Pancreas (tissue), 10 donors: ENCODE results near the gene CLPTM1L. TPM values are rescaled to one million over a fixed set of nuclear protein-coding genes. Genes with fewer than 3 reads are reported as not detected.
A peak's percentile ranks its signal among the peaks of the same experiment; 100 is the strongest.

Experiments used
- ATAC-seq, 4 donors: fragments of 200-7000 bp; cut with Tn5 transposase; one replicate each; pipeline versions ENCODE4 v1.8.0 to v1.9.1; 2020; ENCODE audit warnings: mild to moderate bottlenecking in 4 of 4, moderate library complexity in 4 of 4
- DNase-seq, 6 donors: peaks; one replicate each; pipeline ENCODE4 v3.0.0-alpha.2; 2020
- FAIRE-seq: peaks from 2 replicates; lab custom pipeline; 2012; peaks lifted over from hg19 to GRCh38; lab: Jason Lieb, UNC
- H3K27ac ChIP-seq, 4 donors: fragments of 200-600 bp; sonication (generic); 1 replicate in 3 of 4; 2 replicates in 1 of 4; pipeline versions ENCODE4 v1.5.0 to v1.8.0; 2020
- H3K27me3 ChIP-seq, 4 donors: fragments of 200-600 bp; one replicate each; pipeline ENCODE4 v1.8.0; 2021
- H3K36me3 ChIP-seq, 3 donors: fragments of 200-600 bp; sonication (generic) in 1 of 3; one replicate each; pipeline versions ENCODE4 v1.5.0 to v1.8.0; 2020 to 2021
- H3K4me1 ChIP-seq, 3 donors: fragments of 200-600 bp; one replicate each; pipeline ENCODE4 v1.8.0; 2021
- H3K4me3 ChIP-seq, 4 donors: fragments of 200-600 bp; sonication (generic) in 2 of 4; one replicate each; pipeline versions ENCODE4 v1.5.0 to v1.8.0; 2020 to 2021
- H3K9me3 ChIP-seq, 4 donors: fragments of 200-600 bp; one replicate each; pipeline ENCODE4 v1.8.0; 2021
- WGBS, 2 donors: extraction: QIAGEN DNeasy Blood & Tissue Kit; methylation state at CpG; one replicate each; pipeline ENCODE4 v1.1.7; 2013; 5-methylcytosine and 5-hydroxymethylcytosine counted together
- intact Hi-C, 3 donors: fragments of 100-400 bp; cut with DNase I; formaldehyde crosslinking; loops; one replicate each; pipeline versions ENCODE4 v1.11.1 to v1.14.2; 2022
- polyA plus RNA-seq, 2 donors: library from polyadenylated mRNA; stranded (reverse); fragments of 200-250 nt; gene quantifications; one replicate each; pipeline ENCODE4 v1.2.3, GENCODE V29; 2013
- total RNA-seq, 6 donors: library from RNA; stranded (reverse); fragmentation: NEBNext Ultra II Directional in 4 of 6; extraction: Animal tissue kit (Norgen Biotek cat#: 25700) in 4 of 6; gene quantifications; one replicate each; pipeline versions ENCODE4 v1.2.1 to v1.2.4, GENCODE V29; 2021 to 2023
- TF ChIP-seq, protein P1 (sequence below), 4 donors: fragments of 200-600 bp; sonication (generic) in 3 of 4; IDR thresholded peaks; one replicate each; pipeline versions ENCODE4 v1.5.0 to v1.8.0; 2021; ENCODE audit warnings: antibody characterized with exemption in 4 of 4
- donor health status: healthy with polysubstance abuse.
- donor health status: DM: no; HTN: no; CAD: no; lungs with moderate emphysema.
- donor health status: DM: no; HTN: no; CAD: no.
- donor health status: control.
- donor health status: control.
- donor health status: Bipolar disorder and iron deficiency.
- donor health status: DM: yes; HTN: yes; CAD: no.
- donor health status: DM: no; HTN: no; CAD: no.
- donor health status: DM: no; HTN: no; CAD: no.
- donor health status: DM: yes; HTN: yes; CAD: no.

The CLPTM1L gene
- total and polyA plus RNA-seq, 8 donors, result 39.5 to 63.0 (median 53.2) TPM

DNA sequence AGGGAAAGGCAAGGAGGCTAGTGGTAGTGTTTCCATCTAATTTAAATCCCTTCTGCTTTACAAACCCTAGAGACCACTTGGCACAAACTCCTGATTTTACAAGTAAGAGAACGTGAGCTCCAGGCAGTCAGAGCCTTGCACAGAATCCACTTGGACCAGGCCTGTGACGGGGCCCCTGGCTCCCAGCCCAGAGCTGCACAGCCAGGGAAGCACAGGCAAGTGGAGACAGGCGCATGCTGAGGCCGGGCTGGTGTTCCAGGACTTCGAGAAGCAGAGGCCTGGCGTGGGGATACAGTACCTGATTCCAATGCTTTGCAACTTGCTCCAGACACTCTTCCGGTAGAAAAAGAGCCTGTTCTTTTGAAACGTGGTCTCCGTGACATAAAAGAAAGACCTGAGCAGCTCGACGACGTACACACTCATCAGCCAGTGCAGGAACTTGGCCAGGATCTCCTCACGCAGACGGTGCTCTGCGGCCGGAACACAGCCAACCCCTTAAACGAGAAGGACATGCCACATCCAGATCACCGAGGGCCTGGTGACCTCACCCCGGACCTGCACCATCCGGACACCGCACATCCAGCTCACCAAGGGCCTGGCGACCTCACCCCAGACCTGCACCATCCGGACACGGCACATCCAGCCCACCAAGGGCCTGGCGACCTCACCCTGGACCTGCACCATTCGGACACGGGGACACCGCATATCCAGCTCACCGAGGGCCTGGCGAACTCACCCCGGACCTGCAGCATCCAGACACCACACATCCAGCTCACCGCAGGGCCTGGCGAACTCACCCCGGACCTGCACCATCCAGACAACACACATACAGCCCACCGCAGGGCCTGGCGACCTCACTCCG lies 62.5 kb downstream of the CLPTM1L start:
- ATAC-seq (no peak), DNase-seq (peak in 2 of 6 donors; percentile 28 to 46), FAIRE-seq (no peak)
- Histone ChIP-seq H3K4me1 (no peaks in the 10 kb centered on the region), H3K4me3 (no peak overlapping the region), H3K36me3 (no peaks in the 10 kb centered on the region), H3K9me3 (no peaks in the 10 kb centered on the region), H3K27me3 (no peaks in the 10 kb centered on the region), H3K27ac (no peak overlapping the region)
- TF ChIP-seq, protein P1, sequence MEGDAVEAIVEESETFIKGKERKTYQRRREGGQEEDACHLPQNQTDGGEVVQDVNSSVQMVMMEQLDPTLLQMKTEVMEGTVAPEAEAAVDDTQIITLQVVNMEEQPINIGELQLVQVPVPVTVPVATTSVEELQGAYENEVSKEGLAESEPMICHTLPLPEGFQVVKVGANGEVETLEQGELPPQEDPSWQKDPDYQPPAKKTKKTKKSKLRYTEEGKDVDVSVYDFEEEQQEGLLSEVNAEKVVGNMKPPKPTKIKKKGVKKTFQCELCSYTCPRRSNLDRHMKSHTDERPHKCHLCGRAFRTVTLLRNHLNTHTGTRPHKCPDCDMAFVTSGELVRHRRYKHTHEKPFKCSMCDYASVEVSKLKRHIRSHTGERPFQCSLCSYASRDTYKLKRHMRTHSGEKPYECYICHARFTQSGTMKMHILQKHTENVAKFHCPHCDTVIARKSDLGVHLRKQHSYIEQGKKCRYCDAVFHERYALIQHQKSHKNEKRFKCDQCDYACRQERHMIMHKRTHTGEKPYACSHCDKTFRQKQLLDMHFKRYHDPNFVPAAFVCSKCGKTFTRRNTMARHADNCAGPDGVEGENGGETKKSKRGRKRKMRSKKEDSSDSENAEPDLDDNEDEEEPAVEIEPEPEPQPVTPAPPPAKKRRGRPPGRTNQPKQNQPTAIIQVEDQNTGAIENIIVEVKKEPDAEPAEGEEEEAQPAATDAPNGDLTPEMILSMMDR (IDR thresholded peaks at IDR 0.05), result no peak
- 70 to 82% methylated on average over 37 of the region's 37 CpGs for WGBS, 2 donors
- intact Hi-C loops, result no loop called here

DNA sequence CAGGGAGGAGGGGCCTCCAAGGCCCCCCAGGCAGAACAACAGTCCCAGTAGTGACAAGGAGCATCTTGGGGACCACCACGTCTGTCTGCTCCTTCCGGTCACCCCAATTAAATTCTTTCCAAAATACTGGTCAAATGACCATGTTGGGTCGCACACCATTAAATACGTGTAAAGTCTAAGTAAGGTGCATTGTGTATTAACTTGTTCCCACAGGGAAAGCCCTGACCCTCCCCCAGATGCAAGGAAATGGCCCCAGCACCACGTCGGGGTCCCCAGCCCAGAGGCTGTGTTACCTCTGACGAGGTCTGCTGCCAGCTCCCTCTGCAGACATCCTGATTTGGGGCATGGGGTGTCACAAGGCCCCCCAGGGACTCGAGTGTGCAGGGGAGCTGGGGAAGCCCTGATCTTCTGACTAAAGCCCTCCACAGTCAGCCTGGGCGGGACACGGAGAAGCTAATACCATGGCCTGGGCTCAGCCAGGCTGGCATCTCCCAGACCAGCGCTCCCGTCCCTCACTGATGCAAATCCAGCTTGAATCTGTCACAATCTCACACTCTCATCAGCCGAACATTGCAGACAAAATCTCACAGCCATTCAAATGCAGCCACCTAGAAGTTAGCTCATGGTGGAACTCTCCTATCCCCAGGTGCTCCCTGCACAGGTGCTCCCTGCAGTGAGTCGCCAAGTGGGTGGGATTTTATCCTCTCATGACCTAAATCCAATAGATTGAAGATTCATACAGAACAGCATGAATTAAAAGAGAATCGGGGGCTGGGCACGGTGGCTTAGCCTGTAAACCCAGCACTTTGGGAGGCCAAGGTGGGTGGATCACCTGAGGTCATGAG lies 63.6 kb downstream of the CLPTM1L start:
- H3K4me1 ChIP-seq, result no peaks in the 10 kb centered on the region
- peak in 2 of 6 donors; percentile 29 to 36 for DNase-seq

DNA sequence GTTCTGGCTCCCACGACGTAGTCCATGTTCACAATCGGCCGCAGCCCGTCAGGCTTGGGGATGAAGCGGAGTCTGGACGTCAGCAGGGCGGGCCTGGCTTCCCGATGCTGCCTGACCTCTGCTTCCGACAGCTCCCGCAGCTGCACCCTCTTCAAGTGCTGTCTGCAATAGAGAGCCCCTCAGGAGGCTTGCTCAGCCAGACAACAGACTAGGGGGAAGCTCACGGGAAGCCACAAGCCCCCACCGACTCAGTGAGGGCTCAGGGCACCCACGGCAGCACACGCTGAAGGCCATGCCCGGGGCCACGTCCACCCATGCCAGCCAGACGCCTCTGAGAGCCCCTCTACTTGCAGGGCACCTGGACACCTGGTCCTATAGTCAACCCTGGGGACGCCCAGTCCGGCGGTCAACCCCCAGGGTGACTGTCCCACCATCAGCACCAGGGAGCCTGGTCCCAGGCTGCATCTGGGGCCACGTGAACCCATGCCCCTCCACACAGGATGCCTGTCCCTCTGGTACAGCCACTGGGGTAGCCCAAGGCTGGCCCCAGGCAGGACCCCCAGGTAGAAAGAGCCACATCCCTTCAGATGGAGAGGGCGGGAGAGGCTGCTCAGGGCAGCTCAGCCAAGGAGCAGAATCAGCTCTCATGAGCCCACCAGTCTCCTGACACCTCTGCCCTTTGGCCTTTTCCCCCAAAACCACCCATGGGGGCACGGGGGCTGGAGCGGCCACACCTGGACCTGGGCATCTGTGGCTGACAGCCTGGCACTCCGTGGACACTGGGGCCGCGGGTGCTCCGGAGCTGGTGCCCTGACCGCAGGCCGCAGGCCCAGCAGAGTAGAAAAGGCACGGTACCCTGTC lies 64.5 kb downstream of the CLPTM1L start:
- WGBS, 2 donors, result 78 to 82% methylated on average over 32 of the region's 32 CpGs
- Histone ChIP-seq H3K27me3 (no peaks in the 10 kb centered on the region), H3K9me3 (no peaks in the 10 kb centered on the region), H3K4me3 (no peak overlapping the region), H3K4me1 (no peaks in the 10 kb centered on the region), H3K27ac (no peak overlapping the region), H3K36me3 (no peaks in the 10 kb centered on the region)
- peak in 2 of 6 donors; percentile 50 to 53 for DNase-seq
- no peak for ATAC-seq
- TF ChIP-seq, protein P1 (IDR thresholded peaks at IDR 0.05), result no peak
- FAIRE-seq, result no peak
- intact Hi-C loops, result no loop called here

More for the DNA sequence above, 63.6 kb downstream of the CLPTM1L start:
- TF ChIP-seq, protein P1 (IDR thresholded peaks at IDR 0.05), result no peak
- no peaks in the 10 kb centered on the region for H3K27me3 ChIP-seq
- intact Hi-C loops, result no loop called here
- WGBS, 2 donors, result 69 to 80% methylated on average over 16 of the region's 16 CpGs
- no peak overlapping the region for H3K4me3 ChIP-seq
- H3K36me3 ChIP-seq, result no peaks in the 10 kb centered on the region
- no peak overlapping the region for H3K27ac ChIP-seq
- no peaks in the 10 kb centered on the region for H3K9me3 ChIP-seq
- ATAC-seq, result no peak
- no peak for FAIRE-seq

DNA sequence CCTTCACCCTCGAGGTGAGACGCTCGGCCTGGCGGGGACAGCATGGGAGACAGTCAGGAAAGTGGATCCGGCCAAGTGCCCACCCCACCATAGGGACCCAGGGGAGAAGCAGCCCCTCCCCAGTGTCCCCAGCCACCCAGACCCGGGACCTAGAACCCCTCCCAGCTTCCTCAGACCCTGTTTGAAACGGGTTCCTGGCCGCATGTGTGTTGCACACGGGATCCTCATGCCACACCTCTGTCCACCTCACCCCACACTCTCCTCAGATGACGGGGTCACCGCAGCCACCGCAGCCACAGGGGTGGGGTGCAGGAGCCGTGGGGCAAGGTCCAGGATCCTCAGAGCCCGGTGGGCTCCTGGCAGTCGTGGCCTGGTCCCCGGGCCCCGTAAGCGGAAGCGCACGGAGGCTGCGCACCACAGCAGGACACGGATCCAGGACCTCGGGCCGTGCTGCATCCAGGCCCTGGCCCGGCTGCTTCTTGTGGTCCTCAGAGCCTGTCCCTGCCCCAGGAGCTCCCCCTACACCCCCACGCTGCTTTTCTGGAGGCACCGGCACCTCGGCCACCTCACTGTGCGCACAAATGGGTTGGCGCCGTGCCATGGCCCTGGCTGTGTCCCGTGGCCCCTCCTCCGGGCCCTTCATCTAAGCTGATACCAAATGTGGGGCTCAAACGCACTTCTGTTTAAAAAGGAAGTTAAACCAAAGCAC lies 65.3 kb downstream of the CLPTM1L start:
- intact Hi-C loops, result no loop called here
- Histone ChIP-seq H3K4me3 (no peak overlapping the region), H3K36me3 (no peaks in the 10 kb centered on the region), H3K27me3 (no peaks in the 10 kb centered on the region), H3K4me1 (no peaks in the 10 kb centered on the region), H3K9me3 (no peaks in the 10 kb centered on the region), H3K27ac (no peak overlapping the region)
- TF ChIP-seq, protein P1 (IDR thresholded peaks at IDR 0.05), result no peak
- 79 to 86% methylated on average over 34 of the region's 34 CpGs for WGBS, 2 donors
- peak in 2 of 6 donors; percentile 55 to 61 for DNase-seq
- no peak for ATAC-seq
- no peak for FAIRE-seq
